H1 (cell line): ENCODE results near the gene MEF2A. TPM values are rescaled to one million over a fixed set of nuclear protein-coding genes. Genes with fewer than 3 reads are reported as not detected.

Experiments
- ASH2L ChIP-seq: fragments of 200-600, 300-600 bp; sonication (generic); IDR thresholded peaks from one replicate; pipeline ENCODE4 v1.7.1; 2017; ENCODE audit warnings: low read length
- CTBP2 ChIP-seq: IDR thresholded peaks from 2 replicates; pipeline ENCODE4 v1.7.0; 2011; ENCODE audit warnings: borderline replicate concordance, mild to moderate bottlenecking, moderate library complexity, mixed read lengths, low read length; ENCODE audit not compliant: insufficient read depth, insufficient read length
- EP300 ChIP-seq, 2 experiments: IDR thresholded peaks; 1 replicate in 1 of 2; 2 replicates in 1 of 2; pipeline ENCODE4 v1.6.1; 2011 to 2012; ENCODE audit warnings: low read depth in 2 of 2, low read length in 2 of 2, mild to moderate bottlenecking in 2 of 2, borderline replicate concordance in 1 of 2, inconsistent platforms in 1 of 2, moderate library complexity in 1 of 2
- NANOG ChIP-seq: IDR thresholded peaks from 2 replicates; pipeline ENCODE4 v1.6.1; 2011; ENCODE audit warnings: low read length, low read depth, mild to moderate bottlenecking, inconsistent platforms; ENCODE audit not compliant: insufficient read depth, poor library complexity, severe bottlenecking
- RNF2 ChIP-seq: fragments of 200-900, 300-1000 bp; sonication (generic); IDR thresholded peaks from 2 replicates; pipeline ENCODE4 v1.7.1; 2016; ENCODE audit warnings: borderline replicate concordance, low read depth, mild to moderate bottlenecking, antibody characterized with exemption, low read length; ENCODE audit not compliant: poor library complexity, severe bottlenecking; ENCODE audit errors: missing control alignments
- SIX5 ChIP-seq: IDR thresholded peaks from 2 replicates; pipeline ENCODE4 v1.6.1; 2011; ENCODE audit warnings: mild to moderate bottlenecking, low read depth, low read length
- polyA plus RNA-seq, 7 experiments: library from polyadenylated mRNA; depleted of rRNA in 3 of 7; stranded (reverse) in 5 of 7; unstranded in 2 of 7; fragments of >200 nt in 5 of 7; fragments of 200-250 nt in 2 of 7; gene quantifications; 1 replicate in 5 of 7; 2 replicates in 1 of 7; 4 replicates in 1 of 7; pipeline versions ENCODE4 v1.2.1 to v1.2.3, GENCODE V29; 2011 to 2013; ENCODE audit warnings: missing spikeins in 2 of 7, mixed read lengths in 2 of 7
- total RNA-seq: library from RNA; stranded (reverse); fragmentation: NEBNext Ultra II Directional; extraction: Animal tissue kit (Norgen Biotek cat#: 25700); gene quantifications from 2 replicates; pipeline ENCODE4 v1.2.1, GENCODE V29; 2021

The MEF2A gene
- total and polyA plus RNA-seq, 2 of the 8 experiments (the other 6 are each of a cell fraction or from before 2014, with no cell fraction given), result 15.6 to 22.5 TPM

GRCh38 chr15:99692825-99693224 lies 127.0 kb downstream of the MEF2A start (continued):
- TF ChIP-seq SIX5 (no peak), CTBP2 (no peak), EP300 (IDR thresholded peaks at IDR 0.05; ENCODE audit: borderline replicate concordance in 1 of 2, low read depth in 2 of 2, low read length in 2 of 2) (no peak), RNF2 (no peak), ASH2L (no peak), NANOG (no peak)
- TF ChIP-seq, all 59 proteins: peak for 0
